ENCODE data around the gene EFEMP2.

The EFEMP2 gene

DNA sequence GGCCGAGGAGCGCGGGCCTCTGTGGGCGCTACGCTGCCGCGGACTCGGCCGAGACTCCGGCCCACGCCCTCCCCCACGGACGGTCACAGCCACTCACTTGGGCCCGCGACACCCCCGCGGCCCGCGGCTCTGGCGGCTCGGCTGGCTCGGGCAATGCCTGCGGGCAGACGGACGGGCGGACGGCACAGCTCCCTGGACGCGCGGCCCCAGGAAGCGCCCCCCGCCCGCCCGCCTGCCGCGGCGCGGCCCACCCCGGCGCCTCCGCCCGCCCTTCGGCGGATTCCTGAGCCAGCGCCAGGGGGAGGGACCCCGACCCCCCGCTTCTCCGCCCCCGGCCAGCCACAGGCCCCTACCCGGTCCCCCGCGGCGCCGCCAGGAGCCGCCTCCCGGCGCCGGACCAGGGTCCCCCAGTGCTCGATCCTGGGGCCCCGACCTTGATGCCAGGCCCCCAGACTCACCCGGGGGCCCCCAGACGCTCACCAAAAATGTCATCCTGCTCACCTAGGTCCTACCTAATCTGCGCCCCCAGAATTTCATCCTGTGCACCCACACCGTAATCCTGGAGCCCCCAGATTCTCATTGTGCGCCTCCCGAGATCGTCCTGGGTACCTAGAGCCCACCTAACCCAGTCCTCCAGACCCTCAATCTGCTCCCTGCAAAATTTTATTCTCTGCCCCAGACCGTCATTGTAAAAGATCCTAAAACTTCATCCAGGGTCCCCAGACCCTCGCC lies at the start of gene EFEMP2:
Gene EFEMP2, minus strand, starts transcription at position 215 of the 732 bp plus-strand sequence. CDS start 446 bp downstream, outside the sequence.
- no peak for DNase-seq

- no peak for DNase-seq
These were observed 49.3 kb upstream of the EFEMP2 start for GRCh38 chr11:65921876-65922275.

GRCh38 chr11:65921033-65921555 lies 48.5 kb upstream of the EFEMP2 start:
- DNase-seq = no peak

- DNase-seq = no peak
These were observed 47.8 kb upstream of the EFEMP2 start for GRCh38 chr11:65920372-65920802.

- peak; percentile 54 for DNase-seq
These were observed 47.2 kb upstream of the EFEMP2 start for GRCh38 chr11:65919573-65920371.

GRCh38 chr11:65919141-65919572 lies 46.6 kb upstream of the EFEMP2 start, which contains the start of gene DRAP1:
Gene DRAP1, plus strand, starts transcription at chr11:65919426. Its CDS starts 76 bp downstream, at chr11:65919502.
- DNase-seq = peak; percentile 99

- peak; percentile 59 for DNase-seq
These were observed 45.9 kb upstream of the EFEMP2 start, which contains the start of gene C11orf68 for GRCh38 chr11:65918211-65919140. Gene C11orf68, minus strand, starts transcription at chr11:65919062. Its CDS starts 31 bp downstream, at chr11:65919031.

- no peak for DNase-seq
These were observed 45.0 kb upstream of the EFEMP2 start for GRCh38 chr11:65917434-65918210.

DNA sequence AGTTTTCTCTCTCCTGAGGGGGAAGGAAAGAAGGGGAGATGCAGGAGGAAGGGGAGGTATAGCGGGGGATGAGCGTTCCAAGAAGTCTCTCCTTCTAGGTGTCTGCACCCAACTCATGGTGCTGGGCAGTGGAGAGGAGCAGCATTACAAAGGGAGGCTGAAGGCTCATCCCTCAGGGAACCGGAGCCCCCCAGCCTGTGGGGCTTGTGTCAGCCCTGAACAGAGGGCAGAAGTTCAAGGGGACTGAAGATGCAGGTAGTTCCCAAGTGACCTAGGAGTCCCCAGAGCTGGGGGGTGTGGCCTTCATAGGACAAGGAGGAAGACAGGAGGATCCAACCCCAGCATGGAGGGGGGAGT lies 44.5 kb upstream of the EFEMP2 start:
- no peak for DNase-seq

DNA sequence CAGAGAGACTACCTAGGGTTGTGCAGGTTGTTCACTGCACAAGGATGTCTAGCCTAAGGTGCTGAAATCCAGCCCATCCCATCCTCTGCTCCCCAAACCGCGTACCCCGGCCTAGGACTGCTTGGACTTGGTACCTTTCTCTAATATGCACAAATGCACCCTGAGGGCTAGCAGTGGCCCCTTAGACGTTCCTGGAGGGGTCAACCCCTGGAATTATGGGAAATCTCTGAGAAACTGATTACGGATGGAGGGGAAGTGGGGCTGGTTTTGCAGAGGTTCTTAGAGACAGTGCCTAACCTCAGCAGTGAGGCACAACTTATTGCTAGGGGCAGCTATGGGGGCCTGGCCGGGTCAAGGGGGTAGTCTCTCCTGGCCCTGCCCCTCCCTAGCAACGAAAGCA lies 43.8 kb upstream of the EFEMP2 start:
- no peak for DNase-seq

GRCh38 chr11:65915821-65916251 lies 43.2 kb upstream of the EFEMP2 start:
- DNase-seq = no peak

GRCh38 chr11:65915101-65915820 lies 42.7 kb upstream of the EFEMP2 start:
- DNase-seq = no peak

DNA sequence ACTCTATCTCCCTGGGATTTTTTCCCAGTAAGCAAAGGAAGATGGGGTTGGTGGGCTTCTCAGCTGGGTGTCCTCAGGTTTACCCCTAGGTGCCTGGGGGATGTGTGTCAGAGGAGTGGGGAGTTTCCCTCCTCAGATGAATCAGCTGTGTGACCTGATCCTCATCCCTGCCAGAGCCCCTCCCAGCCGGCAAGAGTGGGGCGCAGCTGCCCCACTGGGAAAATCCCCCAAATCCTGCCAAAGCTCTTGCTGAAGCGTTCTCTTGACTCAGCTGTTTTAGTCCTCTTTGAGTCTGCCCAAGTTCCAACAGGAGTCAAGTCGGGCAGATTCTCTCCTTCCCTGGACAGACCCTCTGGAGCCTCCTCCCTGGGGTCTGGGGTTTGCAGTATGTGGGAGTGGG lies 40.2 kb upstream of the EFEMP2 start:
- no peak for DNase-seq

DNA sequence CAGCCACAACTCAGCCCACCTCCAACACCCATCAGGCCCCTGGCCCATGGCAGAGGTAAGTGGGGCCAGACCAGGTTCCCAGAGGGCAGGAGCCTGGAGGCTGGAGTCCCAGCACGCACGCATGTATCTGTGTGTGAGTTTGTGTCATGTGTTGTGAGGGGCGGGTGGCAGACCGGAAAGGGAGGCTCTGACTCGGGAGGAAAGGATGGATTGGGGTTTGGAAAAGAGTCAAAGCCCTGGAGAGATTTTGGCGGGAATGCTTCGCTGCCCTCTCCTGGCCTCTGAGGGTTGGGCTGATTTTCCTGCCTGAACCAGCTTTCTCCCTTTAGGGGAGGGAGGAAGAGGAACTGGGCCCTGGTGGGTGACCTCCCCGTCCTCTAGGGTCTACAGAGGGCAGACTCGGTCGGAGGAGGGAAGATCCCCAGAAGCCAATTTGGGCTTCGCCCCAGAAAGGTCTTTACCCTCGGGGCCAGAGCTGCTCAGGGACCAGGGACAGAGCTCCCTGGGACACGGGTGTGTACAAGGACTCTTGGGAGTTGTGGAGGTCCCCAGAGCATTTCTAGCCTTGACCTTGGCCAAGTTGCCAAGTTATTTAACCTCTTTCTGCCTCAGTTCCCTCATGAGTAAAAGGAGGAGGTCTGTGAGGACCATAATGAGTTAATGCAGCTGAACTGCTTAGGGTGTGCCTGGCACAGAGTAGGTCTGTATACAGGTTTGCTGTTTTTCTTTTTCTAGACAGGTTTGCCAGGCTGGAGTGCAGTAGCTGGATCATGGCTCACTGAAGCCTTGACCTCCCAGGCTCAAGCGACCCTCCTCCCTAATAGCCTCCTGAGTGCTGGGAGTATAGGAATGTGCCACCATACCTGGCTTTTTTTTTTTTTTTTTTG lies 39.3 kb upstream of the EFEMP2 start:
- peak; percentile 57 for DNase-seq

DNA sequence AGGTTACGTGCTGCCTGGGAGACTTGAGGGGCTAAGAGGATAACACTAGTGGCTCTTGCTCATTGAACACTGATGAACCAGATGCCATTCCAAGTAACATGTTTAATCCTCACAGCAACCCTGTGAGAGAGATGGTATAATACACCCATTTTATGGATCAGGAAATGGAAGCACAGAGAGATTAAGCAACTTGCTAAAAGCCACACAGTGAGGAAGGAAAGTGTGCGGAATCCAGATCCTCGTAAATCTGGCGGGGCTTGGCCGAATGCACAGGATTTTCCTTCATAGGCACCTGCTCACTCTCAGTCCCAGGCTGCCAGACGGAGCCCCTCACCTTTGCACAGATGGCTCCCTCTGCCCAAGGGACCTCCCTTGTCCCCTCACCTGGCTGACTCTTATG lies 35.3 kb upstream of the EFEMP2 start:
- DNase-seq = no peak

- DNase-seq = no peak
These were observed 34.0 kb upstream of the EFEMP2 start for GRCh38 chr11:65906602-65907001.

- DNase-seq = no peak
These were observed 31.1 kb upstream of the EFEMP2 start for GRCh38 chr11:65903715-65904114.

- no peak for DNase-seq
These were observed 30.5 kb upstream of the EFEMP2 start for GRCh38 chr11:65903068-65903481.

DNA sequence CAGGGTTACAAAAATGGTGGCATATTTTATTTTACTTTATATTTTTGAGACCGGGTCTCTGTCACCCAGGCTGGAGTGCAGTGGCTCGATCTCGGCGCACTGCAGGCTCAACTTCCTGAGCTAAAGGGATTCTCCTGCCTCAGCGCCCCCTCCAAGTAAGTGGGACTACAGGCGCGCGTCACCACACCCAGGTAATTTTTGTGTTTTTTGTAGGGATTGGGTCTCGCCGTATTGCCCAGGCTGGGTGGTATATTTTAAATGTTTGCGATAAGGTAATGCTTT lies 28.2 kb upstream of the EFEMP2 start:
- no peak for DNase-seq

Measured in NCI-H1092 treated with DMSO at 0.1 percent for 48 hours (cell line).